ENCODE measurements around the gene FOXP2. TPM values are rescaled to one million over a fixed set of nuclear protein-coding genes. Genes with fewer than 3 reads are reported as not detected.

FOXP2 gene
- total RNA-seq, 2 donors from 2014 or later = 0.25 TPM; not detected in 1

- DNase-seq = no peak
- ATAC-seq = no peak
- no peaks in the 10 kb centered on the region for H3K9me3 ChIP-seq (ENCODE audit: control insufficient read depth, low read length, poor library complexity, severe bottlenecking)
- Mint-ChIP-seq H3K27me3 (peaks cover 9% of the 10 kb centered on the region), H3K27ac (no peak overlapping the region), H3K4me3 (no peak overlapping the region), H3K36me3 (ENCODE audit: low read depth) (no peaks in the 10 kb centered on the region), H3K4me1 (no peaks in the 10 kb centered on the region)
Observed at GRCh38 chr7:114710499-114710898, 295.9 kb downstream of the FOXP2 start.

GRCh38 chr7:114711241-114711640 is 296.6 kb downstream of the FOXP2 start:
- no peak for ATAC-seq
- Mint-ChIP-seq H3K27ac (no peak overlapping the region), H3K4me1 (no peaks in the 10 kb centered on the region), H3K4me3 (no peak overlapping the region), H3K27me3 (peaks cover 15% of the 10 kb centered on the region), H3K36me3 (ENCODE audit: low read depth) (no peaks in the 10 kb centered on the region)
- no peak for DNase-seq
- H3K9me3 ChIP-seq (ENCODE audit: control insufficient read depth, low read length, poor library complexity, severe bottlenecking) = no peaks in the 10 kb centered on the region

- ATAC-seq (no peak), DNase-seq (no peak)
- peaks cover 15% of the 10 kb centered on the region for H3K27me3 Mint-ChIP-seq
- no peaks in the 10 kb centered on the region for H3K9me3 ChIP-seq (ENCODE audit: control insufficient read depth, low read length, poor library complexity, severe bottlenecking)
- no peaks in the 10 kb centered on the region for H3K4me1 Mint-ChIP-seq
- H3K36me3 Mint-ChIP-seq (ENCODE audit: low read depth) = peaks cover 2% of the 10 kb centered on the region
- H3K4me3 Mint-ChIP-seq = no peak overlapping the region
- no peak overlapping the region for H3K27ac Mint-ChIP-seq
Observed at GRCh38 chr7:114715907-114716306, 301.3 kb downstream of the FOXP2 start.

GRCh38 chr7:114718861-114719260 is 304.2 kb downstream of the FOXP2 start:
- DNase-seq (no peak), ATAC-seq (no peak)
- H3K4me1 Mint-ChIP-seq = no peaks in the 10 kb centered on the region
- H3K36me3 Mint-ChIP-seq (ENCODE audit: low read depth) = peaks cover 2% of the 10 kb centered on the region
- H3K9me3 ChIP-seq (ENCODE audit: control insufficient read depth, low read length, poor library complexity, severe bottlenecking) = no peaks in the 10 kb centered on the region
- no peak overlapping the region for H3K27ac Mint-ChIP-seq
- peaks cover 10% of the 10 kb centered on the region for H3K27me3 Mint-ChIP-seq
- no peak overlapping the region for H3K4me3 Mint-ChIP-seq

GRCh38 chr7:114720725-114721124 is 306.1 kb downstream of the FOXP2 start:
- H3K27me3 Mint-ChIP-seq = peaks cover 4% of the 10 kb centered on the region
- DNase-seq = no peak
- H3K9me3 ChIP-seq (ENCODE audit: control insufficient read depth, low read length, poor library complexity, severe bottlenecking) = no peaks in the 10 kb centered on the region
- H3K36me3 Mint-ChIP-seq (ENCODE audit: low read depth) = peaks cover 2% of the 10 kb centered on the region
- H3K27ac Mint-ChIP-seq = no peak overlapping the region
- no peak overlapping the region for H3K4me3 Mint-ChIP-seq
- no peaks in the 10 kb centered on the region for H3K4me1 Mint-ChIP-seq
- no peak for ATAC-seq

DNA sequence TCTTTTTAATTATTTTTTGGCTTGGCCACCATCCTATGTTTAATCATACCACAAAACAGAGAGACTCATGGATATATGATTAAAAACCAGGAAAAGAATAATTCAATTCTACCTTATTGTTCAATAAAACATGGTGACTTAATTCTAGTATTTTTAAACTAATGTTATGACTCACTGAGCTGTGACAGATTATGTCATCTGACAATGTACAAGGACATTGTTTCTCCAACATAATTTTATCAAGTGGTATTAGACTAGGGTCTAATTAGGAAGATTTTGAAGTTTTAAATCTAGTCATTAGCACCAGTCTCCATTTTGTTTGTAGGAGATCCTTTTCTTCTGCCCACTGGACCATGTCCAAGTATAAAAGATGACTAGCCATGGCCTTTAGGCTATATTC is 307.9 kb downstream of the FOXP2 start:
- no peaks in the 10 kb centered on the region for H3K4me1 Mint-ChIP-seq
- H3K27me3 Mint-ChIP-seq = no peaks in the 10 kb centered on the region
- no peaks in the 10 kb centered on the region for H3K9me3 ChIP-seq (ENCODE audit: control insufficient read depth, low read length, poor library complexity, severe bottlenecking)
- H3K27ac Mint-ChIP-seq = no peak overlapping the region
- H3K4me3 Mint-ChIP-seq = no peak overlapping the region
- no peak for ATAC-seq
- DNase-seq = no peak
- H3K36me3 Mint-ChIP-seq (ENCODE audit: low read depth) = no peaks in the 10 kb centered on the region

- Mint-ChIP-seq H3K27me3 (no peaks in the 10 kb centered on the region), H3K4me3 (no peak overlapping the region), H3K27ac (no peak overlapping the region), H3K36me3 (ENCODE audit: low read depth) (no peaks in the 10 kb centered on the region), H3K4me1 (no peaks in the 10 kb centered on the region)
- ATAC-seq (no peak), DNase-seq (no peak)
- H3K9me3 ChIP-seq (ENCODE audit: control insufficient read depth, low read length, poor library complexity, severe bottlenecking) = no peaks in the 10 kb centered on the region
Observed at GRCh38 chr7:114723308-114723707, 308.7 kb downstream of the FOXP2 start.

DNA sequence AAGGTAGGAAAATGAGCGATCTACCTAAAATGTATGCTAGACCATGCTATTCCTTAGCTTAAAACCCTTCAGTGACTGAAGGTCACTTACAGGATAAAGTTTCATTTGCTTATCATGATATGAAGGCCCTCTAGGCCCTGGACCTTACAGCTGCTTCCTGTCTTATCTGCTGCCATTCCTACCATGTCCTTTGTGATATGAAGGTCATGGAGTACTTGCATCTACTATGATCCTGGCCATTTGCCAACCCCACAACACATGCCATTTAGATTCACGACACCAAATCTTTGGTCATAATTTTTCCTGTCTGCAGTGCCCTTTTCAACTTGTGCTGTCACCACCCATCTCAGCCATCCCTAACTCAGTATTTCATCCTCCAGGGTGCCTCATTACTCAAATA is 325.5 kb downstream of the FOXP2 start:
- no peak for ATAC-seq
- Mint-ChIP-seq H3K36me3 (ENCODE audit: low read depth) (no peaks in the 10 kb centered on the region), H3K27ac (no peak overlapping the region), H3K4me1 (no peaks in the 10 kb centered on the region), H3K4me3 (no peak overlapping the region), H3K27me3 (no peaks in the 10 kb centered on the region)
- no peaks in the 10 kb centered on the region for H3K9me3 ChIP-seq (ENCODE audit: control insufficient read depth, low read length, poor library complexity, severe bottlenecking)
- no peak for DNase-seq

GRCh38 chr7:114740941-114741340 is 326.3 kb downstream of the FOXP2 start:
- H3K4me3 Mint-ChIP-seq = no peak overlapping the region
- no peak overlapping the region for H3K27ac Mint-ChIP-seq
- H3K4me1 Mint-ChIP-seq = no peaks in the 10 kb centered on the region
- DNase-seq (no peak), ATAC-seq (no peak)
- no peaks in the 10 kb centered on the region for H3K27me3 Mint-ChIP-seq
- H3K9me3 ChIP-seq (ENCODE audit: control insufficient read depth, low read length, poor library complexity, severe bottlenecking) = no peaks in the 10 kb centered on the region
- H3K36me3 Mint-ChIP-seq (ENCODE audit: low read depth) = no peaks in the 10 kb centered on the region

DNA sequence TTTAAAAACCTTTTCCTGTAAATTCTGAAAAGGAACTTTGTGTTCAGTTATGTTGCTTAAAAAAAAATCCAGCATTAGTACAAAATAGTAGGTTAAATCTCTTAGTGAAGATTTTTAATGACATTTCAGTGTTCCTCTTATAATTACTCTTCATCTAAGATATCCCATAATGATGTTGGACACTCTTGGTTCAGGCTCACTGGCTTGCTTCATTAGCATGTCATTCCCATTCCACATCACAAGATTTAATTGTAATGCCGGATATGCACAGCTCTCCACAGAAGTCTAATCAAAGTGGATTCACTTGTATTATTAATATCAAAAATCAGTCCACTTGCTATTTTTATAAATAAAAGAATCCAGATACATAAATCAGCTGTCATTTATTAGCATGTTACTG is 327.3 kb downstream of the FOXP2 start:
- H3K4me3 Mint-ChIP-seq = no peak overlapping the region
- H3K27ac Mint-ChIP-seq = no peak overlapping the region
- peaks cover 3% of the 10 kb centered on the region for H3K27me3 Mint-ChIP-seq
- ATAC-seq (no peak), DNase-seq (no peak)
- no peaks in the 10 kb centered on the region for H3K36me3 Mint-ChIP-seq (ENCODE audit: low read depth)
- no peaks in the 10 kb centered on the region for H3K9me3 ChIP-seq (ENCODE audit: control insufficient read depth, low read length, poor library complexity, severe bottlenecking)
- H3K4me1 Mint-ChIP-seq = no peaks in the 10 kb centered on the region
